ENCODE measurements around the gene RUNX1. TPM values are rescaled to one million over a fixed set of nuclear protein-coding genes. Genes with fewer than 3 reads are reported as not detected.
A peak's percentile ranks its signal among the peaks of the same experiment; 100 is the strongest.

RUNX1 gene
- total and polyA plus RNA-seq, 2 of the 13 experiments (the other 11 are each of a cell fraction or from before 2014, with no cell fraction given): 5.4 to 6.4 TPM

- no peak for TF ChIP-seq ZNF280D (CRISPR knock-in tag; IDR thresholded peaks at IDR 0.05)
- no peak for TF ChIP-seq SP5 (CRISPR knock-in tag; IDR thresholded peaks at IDR 0.05; ENCODE audit: borderline replicate concordance, low read depth)
- TF ChIP-seq THAP8 (CRISPR knock-in tag; IDR thresholded peaks at IDR 0.05; ENCODE audit: borderline replicate concordance): peak; percentile 84; the same call in 1 of the 2 replicates
- no peak for TF ChIP-seq SMYD3 (CRISPR knock-in tag; IDR thresholded peaks at IDR 0.05)
- no peak for TF ChIP-seq ZNF691 (CRISPR knock-in tag; IDR thresholded peaks at IDR 0.05; ENCODE audit: borderline replicate concordance, low read depth)
- TF ChIP-seq DRAP1 (CRISPR knock-in tag; IDR thresholded peaks at IDR 0.05): no peak
- no peak for TF ChIP-seq SATB2 (CRISPR knock-in tag; IDR thresholded peaks at IDR 0.05)
- no peak for TF ChIP-seq ZMYM4 (CRISPR knock-in tag; IDR thresholded peaks at IDR 0.05)
- TF ChIP-seq ZNF652 (CRISPR knock-in tag; IDR thresholded peaks at IDR 0.05; ENCODE audit: borderline replicate concordance, low read depth): no peak
- no peak for TF ChIP-seq ZNF12 (CRISPR knock-in tag; IDR thresholded peaks at IDR 0.05)
- TF ChIP-seq CEBPG (CRISPR knock-in tag; IDR thresholded peaks at IDR 0.05): no peak
- TF ChIP-seq SOX13 (IDR thresholded peaks at IDR 0.05): no peak
- no peak for TF ChIP-seq SOX13 (CRISPR knock-in tag; conservative IDR thresholded peaks at IDR 0.05 in 1 of 2, IDR thresholded peaks at IDR 0.05 in 1 of 2)
- TF ChIP-seq HMG20B (CRISPR knock-in tag; conservative IDR thresholded peaks at IDR 0.05): no peak
- no peak for TF ChIP-seq AHDC1 (CRISPR knock-in tag; IDR thresholded peaks at IDR 0.05; ENCODE audit: borderline replicate concordance)
- no peak for TF ChIP-seq ZMYM3 (CRISPR knock-in tag; IDR thresholded peaks at IDR 0.05)
- no peak for TF ChIP-seq ZNF556 (CRISPR knock-in tag; IDR thresholded peaks at IDR 0.05; ENCODE audit: borderline replicate concordance)
- TF ChIP-seq SSRP1 (CRISPR knock-in tag; IDR thresholded peaks at IDR 0.05): no peak
- no peak for TF ChIP-seq ZNF782 (CRISPR knock-in tag; IDR thresholded peaks at IDR 0.05; ENCODE audit: borderline replicate concordance)
- TF ChIP-seq ZNF33B (CRISPR knock-in tag; IDR thresholded peaks at IDR 0.05): no peak
These were observed 162.6 kb downstream of the RUNX1 start (continued) for GRCh38 chr21:34886240-34887104.

All from HepG2 (cell line).